ENCODE measurements around the gene ABHD14A.

ABHD14A gene

DNA sequence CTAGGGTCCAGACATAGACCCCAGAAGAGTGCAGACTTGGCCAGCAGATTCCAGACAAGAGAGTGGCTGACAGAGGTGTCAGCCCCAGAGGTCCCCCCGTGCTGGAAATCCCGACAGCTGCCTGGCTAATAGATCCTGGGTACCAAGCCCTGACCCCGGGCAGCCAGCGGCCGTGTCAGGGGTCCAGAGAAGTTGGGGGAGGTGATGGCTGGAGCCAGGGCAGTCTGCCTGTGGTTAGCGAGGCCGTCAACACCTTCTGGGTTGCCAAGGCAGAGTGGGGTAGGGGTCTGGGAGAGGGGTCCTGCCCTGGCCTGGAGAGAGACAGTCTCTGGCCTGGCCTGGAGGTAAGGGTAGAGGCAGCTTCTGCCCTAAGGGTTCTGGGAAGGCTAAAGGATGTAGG, 45.9 kb downstream of the ABHD14A start:
- no peak for DNase-seq (ENCODE audit: low read depth)

DNA sequence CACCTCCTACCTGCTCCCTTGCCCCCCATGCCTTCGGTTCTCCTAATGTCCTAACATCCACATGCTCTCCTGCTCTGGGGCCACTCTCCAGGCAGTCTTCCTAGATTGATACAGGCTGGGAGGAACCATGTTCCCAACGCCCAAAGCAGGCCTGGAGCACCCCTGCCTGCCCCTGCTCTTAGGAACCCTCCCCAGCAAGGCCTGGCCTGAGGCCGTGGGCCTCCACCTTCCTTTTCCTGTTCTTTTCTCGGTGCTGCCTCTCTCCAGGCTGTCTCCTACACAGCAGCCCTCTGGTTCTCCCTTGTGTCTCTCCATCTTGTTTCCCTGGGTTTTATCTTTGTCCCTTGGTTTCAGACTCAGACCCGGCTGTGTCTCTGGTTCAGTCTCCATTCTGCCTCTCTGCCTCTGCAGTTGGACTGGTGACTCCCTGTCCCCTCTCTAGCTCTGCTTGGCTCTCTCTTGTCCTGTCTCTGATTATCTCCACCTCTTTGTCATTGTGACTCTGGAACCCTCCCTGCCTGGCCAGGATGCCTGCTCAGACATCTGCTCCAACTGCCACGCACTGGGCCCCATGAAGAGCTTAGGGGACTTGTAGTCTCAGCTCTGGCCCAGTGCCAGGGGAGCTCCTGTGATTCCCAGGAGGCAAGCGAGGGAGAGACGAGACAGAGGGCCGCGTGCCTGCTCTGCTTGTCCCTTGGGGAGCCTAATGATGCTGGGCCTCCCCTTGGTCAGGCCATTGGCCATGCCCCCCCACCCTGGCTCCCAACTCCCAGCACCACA, 46.8 kb downstream of the ABHD14A start:
- no peak for DNase-seq (ENCODE audit: low read depth)

- DNase-seq (ENCODE audit: low read depth), result no peak
These were observed 47.6 kb downstream of the ABHD14A start for GRCh38 chr3:52022323-52023100.

DNA sequence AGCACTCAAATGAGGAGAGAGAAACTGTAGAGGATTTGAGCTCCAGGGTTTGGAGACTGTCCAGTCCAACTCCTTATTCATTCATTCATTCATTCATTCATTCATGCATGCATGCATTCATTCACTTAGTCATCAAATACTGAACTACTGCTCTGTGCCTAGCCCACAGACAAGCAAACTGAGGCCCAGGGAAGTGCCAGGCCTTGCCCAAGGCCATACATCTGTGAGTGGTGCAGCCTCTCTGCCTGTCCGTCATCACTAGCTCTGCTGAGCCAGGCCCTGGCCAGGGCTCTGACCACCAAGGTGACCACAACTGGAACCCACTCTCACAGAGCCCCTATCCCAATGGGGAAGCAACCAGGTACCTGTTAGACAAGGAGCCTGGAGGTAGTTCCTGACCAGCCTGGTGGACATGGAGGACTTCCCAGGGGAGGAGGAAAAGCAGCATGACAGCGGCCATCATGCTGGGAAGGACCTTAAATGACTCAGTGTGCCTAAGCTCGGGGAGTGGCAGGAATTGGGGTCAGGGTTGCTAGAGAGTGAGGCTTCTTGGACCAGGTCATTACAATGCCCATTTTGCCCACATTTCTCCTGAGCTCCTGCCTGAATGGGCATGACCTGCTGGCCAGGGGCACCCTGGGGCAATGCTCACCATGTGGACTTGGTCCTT, 48.4 kb downstream of the ABHD14A start:
- no peak for DNase-seq (ENCODE audit: low read depth)

DNA sequence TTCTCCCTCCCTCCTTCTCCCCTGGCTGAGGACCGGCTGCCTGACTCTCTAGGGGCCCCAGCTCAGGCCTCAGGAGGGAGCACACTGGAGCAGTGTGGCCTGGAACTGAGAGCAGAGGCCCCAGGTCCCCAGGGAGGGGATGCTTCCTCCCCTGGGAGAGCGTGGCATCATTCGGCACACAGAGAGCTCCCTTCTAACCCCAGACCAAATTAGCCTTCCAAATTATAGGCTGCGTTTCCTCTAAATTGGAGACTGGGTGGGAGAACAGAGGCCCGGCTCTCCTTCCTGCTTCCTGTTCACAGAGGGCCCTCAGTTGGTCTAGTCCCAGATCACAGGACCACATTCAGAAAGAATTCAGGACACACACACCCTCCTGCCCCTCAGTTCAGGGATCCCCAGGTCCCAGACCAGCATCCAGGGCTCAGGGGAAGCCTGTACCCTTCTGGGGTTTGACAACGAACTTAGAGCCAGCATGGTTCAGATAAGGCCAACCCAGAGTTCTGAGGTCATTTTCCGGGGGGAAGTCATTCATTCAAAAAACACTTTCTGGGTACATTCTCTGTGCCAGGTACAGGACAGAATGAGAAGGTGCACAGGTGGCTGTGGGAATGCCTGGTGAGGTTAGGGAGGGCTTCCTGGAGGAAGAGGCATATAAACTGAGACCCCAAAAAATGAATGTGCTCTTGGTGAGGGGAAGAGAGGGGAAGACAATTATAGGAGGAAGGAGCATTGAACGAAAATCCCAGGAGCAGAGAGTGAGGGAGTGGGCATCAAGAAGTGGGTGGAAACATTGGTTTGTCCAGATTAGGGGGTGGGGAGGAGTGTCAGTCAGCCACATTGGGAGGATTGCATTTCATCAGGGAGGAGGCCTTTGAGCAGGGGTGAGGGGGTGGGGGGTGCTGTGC, 49.2 kb downstream of the ABHD14A start:
- DNase-seq (ENCODE audit: low read depth), result no peak

DNA sequence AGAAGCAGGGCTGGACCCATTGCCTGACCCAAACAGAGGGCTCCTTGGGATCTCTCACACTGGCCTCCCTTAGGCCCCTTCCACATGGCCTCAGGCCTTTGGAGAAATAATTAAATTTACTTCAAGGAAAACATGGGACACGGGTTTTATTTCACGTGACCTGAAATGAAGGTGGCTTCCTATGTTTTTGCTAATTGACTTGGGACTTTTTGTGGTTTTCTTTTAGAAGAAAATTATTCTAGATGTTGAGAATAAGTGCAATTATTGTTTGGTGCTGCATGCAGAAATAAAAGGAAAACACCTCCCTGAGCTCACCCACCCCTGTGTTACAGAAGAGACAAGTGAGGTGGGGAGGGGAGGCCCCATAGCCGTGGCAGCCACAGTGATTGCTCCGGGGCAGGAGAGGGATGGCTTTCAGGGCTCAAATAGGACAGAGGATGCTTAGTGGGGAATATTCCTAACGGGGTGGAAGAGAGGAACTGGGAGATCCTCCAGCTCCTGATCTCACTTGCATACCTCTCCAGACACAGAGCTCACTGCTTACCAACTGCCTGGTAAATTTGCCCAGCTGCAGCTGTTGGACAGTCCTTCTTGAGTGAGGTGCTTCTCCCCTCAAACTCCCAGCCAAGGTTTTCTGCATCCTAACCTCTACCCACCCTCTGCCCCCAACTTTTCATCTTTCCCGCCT, 50.0 kb downstream of the ABHD14A start:
- no peak for DNase-seq (ENCODE audit: low read depth)

DNA sequence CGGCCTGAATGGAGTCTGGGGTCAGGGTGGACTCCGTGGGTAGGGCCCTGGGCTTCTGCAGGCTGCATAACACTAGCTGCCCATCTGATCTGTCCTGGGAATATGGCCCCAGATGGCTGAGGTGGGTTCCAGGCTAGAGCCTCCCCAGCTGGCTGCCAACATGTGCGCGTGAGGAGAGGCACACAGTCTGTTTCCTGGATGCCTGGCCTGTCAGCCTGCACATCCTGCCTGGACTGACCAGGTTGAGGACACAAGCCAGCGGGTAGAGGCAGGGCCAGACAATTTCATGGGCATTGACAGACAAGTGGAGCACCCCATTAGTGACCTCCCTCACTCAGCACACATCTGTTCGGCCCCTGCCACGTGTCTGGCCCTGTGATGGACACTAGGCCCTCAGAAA, 50.6 kb downstream of the ABHD14A start:
- no peak for DNase-seq (ENCODE audit: low read depth)

- DNase-seq (ENCODE audit: low read depth), result no peak
These were observed 51.2 kb downstream of the ABHD14A start for GRCh38 chr3:52026041-52026440.

DNA sequence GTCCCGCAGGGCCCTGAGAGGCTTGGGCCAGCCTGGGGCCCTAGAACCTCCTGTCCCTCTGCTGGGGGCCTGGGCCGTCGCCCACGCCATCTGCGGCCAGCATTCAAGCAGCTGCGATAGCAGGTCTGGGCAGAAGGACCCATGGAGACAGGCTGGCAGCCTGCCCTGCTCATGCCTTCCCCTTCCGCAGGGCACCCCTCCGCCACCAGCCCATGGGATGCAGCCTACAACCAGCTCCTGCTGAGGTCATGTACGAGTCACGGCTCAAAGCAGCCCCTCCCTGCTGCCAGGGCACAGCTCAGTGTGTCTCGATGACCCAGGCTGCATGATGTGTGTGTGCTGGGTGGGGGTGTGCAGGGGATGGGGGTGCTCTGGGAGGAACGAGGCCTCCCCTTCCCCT, 53.7 kb downstream of the ABHD14A start:
- DNase-seq (ENCODE audit: low read depth), result no peak

DNA sequence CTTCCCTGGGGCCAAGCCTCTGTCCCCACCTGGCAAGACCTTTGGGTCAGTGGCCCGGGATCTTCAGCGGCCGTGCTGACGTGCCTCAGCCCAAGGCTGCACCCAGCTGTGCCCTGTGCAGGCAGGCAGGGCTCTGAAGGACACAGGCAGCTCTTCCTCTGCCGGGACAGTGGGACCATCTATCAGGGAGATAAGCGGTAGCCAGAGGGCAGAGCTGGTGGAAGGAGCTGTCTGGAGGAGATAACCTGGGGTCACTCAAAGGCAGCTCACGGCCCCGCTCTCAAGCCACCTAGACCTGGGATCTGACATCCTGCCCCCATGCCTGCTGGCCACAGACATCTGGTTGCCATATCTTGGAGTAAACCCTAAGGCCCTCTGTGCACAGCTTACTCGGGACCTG, 54.2 kb downstream of the ABHD14A start:
- no peak for DNase-seq (ENCODE audit: low read depth)

GRCh38 chr3:52029535-52029934, 54.7 kb downstream of the ABHD14A start:
- DNase-seq (ENCODE audit: low read depth), result no peak

All from T-helper 22 cell (primary cell).